Globus pallidus (tissue), 1 donor: Measurements from ENCODE around the gene EIF4E1B.
"Not testable (repeated sequence)": the region's sequence is repeated elsewhere in the genome, so short reads cannot be mapped to it uniquely, and the experiment has no call there.

Experiments used
- DNase-seq: peaks from one replicate; pipeline ENCODE4 v3.0.0-alpha.2; 2015; ENCODE audit warnings: low spot score

Gene EIF4E1B, protein sequence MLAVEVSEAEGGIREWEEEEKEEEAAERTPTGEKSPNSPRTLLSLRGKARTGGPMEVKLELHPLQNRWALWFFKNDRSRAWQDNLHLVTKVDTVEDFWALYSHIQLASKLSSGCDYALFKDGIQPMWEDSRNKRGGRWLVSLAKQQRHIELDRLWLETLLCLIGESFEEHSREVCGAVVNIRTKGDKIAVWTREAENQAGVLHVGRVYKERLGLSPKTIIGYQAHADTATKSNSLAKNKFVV

GRCh38 chr5:176629853-176630680 is at the start of gene EIF4E1B, which contains the start of gene SNCB:
TSS of gene EIF4E1B (plus strand) at chr5:176630675. CDS start at chr5:176642788, 12,113 bp downstream.
TSS of gene SNCB (minus strand) at chr5:176630534. CDS start at chr5:176629654, 880 bp downstream.
- DNase-seq = no peak

- DNase-seq = no peak
These were observed 49.1 kb upstream of the EIF4E1B start for GRCh38 chr5:176581361-176581760.

GRCh38 chr5:176583076-176583475 is 47.4 kb upstream of the EIF4E1B start:
- no peak for DNase-seq

GRCh38 chr5:176587398-176587797 is 43.1 kb upstream of the EIF4E1B start:
- DNase-seq = no peak

GRCh38 chr5:176588297-176588696 is 42.2 kb upstream of the EIF4E1B start:
- DNase-seq = no peak

DNA sequence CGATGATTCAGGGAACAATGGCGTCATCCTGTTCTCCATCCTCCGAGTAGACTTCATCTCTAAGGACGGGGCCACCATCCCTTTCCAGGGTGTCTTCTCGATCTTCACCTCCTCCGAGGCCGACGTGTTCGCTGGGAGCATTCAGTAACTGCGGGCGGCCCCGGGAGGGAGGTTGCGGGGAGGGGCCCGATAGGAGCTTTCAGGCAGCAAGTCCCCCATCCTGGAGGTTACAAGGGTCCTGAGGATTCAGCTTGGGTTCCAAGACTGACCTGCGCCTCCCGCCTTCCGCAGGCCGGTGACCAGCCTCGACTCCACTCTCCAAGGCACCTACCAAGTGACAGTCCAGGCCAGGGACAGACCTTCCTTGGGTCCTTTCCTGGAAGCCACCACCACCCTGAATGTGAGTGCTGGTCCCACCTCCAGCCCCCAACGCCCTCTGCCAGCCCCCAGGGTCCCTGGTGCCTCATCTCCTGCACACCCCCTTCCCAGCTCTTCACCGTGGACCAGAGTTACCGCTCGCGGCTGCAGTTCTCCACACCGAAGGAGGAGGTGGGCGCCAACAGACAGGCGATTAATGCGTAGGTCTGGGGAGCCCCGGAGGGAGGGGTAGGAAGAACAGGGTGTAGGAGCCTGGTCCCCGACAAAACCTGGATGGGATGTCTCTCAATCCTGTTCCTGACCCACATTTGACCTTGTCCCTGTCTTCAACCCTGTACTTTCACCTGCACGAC is 41.3 kb upstream of the EIF4E1B start:
- DNase-seq = no peak

DNA sequence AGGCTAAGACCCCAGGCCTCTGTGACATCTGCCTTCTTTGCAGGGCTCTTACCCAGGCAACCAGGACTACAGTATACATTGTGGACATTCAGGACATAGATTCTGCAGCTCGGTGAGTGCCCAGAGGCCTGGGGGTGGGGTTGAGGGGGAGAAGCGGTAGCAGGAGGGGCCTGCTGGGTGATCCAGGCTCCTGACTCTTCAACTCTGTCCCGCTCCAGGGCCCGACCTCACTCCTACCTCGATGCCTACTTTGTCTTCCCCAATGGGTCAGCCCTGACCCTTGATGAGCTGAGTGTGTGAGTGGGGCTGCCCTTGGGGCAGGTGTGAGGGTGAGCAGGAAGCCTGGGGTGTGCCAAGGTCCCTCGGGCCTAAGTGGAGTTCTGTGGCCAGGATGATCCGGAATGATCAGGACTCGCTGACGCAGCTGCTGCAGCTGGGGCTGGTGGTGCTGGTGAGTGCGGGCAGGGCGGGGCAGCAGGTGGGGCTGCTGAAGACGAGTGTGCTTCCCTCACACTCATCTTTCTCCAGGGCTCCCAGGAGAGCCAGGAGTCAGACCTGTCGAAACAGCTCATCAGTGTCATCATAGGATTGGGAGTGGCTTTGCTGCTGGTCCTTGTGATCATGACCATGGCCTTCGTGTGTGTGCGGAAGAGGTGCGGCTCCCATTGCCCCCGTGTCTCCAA is 40.3 kb upstream of the EIF4E1B start:
- no peak for DNase-seq

DNA sequence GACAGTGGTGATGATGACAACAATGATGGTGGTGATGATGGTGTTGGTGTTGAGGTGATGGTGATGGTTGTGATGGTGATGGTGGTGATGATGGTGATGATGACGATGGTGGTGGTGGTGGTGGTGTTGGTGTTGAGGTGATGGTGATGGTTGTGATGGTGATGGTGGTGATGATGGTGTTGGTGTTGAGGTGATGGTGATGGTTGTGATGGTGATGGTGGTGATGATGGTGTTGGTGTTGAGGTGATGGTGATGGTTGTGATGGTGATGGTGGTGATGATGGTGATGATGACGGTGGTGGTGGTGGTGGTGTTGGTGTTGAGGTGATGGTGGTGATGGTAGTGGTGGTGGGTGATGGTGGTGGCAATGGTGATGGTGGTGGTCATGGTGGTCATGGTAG is 38.8 kb upstream of the EIF4E1B start:
- not testable (repeated sequence) for DNase-seq

- DNase-seq = no peak
These were observed 37.9 kb upstream of the EIF4E1B start for GRCh38 chr5:176592573-176592972.

DNA sequence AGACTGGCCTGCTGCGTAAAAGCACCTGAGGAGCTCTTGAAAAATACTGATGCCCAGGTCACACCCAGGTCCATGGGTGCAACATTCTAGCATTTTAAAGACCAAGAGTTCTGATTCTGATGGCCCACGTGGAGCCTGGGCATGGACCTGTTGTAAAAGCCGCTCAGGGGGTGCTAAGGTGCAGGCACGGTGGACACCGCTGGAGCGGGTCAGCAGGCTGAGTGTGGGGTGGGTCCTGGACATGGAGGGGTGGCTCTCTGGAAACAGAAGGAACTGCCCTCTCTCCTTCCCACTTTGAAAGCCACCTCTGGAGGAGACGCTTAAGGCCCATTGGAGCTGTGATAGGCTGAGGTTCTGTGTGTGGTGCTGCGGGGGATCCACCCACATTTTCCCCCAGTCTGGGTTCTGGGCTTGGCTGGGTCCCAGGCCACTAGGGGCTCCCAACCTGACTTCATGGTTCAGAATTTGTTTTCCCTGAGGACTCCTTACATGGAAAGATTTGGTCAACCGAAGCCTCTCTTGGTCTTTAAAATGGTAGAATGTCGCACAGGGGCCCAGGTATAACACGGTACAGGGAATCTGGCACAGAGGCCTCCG is 37.1 kb upstream of the EIF4E1B start:
- no peak for DNase-seq

GRCh38 chr5:176594554-176594953 is 35.9 kb upstream of the EIF4E1B start:
- DNase-seq = no peak

GRCh38 chr5:176595386-176595943 is 35.0 kb upstream of the EIF4E1B start:
- no peak for DNase-seq

DNA sequence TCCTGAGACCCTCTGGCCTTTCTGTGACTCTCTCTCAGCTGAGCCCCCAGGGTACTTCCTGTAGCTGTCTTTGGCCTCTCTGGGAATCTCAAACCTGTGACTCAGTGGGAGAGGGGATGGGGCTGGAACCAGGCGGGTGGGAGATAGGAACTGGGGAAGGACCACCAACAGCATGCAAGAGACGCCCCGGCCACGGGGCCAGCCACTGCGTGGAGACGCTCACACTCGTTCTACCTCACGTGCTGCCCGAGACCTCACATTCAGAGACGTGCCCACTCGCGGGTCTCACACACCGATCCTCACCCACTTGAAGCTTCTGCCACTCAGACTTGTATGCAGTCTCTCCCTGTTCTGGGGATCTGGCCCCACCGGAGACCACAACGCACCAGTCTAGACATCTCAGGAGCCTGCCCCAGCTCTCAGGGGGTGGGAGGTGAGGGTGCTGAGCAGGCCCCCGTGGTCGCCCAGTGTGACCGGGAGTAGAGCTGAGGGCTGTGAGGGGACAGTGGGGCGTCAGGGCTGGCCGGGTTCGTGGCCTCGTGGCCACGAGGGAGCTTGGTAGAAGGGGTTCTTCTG is 34.3 kb upstream of the EIF4E1B start:
- no peak for DNase-seq

DNA sequence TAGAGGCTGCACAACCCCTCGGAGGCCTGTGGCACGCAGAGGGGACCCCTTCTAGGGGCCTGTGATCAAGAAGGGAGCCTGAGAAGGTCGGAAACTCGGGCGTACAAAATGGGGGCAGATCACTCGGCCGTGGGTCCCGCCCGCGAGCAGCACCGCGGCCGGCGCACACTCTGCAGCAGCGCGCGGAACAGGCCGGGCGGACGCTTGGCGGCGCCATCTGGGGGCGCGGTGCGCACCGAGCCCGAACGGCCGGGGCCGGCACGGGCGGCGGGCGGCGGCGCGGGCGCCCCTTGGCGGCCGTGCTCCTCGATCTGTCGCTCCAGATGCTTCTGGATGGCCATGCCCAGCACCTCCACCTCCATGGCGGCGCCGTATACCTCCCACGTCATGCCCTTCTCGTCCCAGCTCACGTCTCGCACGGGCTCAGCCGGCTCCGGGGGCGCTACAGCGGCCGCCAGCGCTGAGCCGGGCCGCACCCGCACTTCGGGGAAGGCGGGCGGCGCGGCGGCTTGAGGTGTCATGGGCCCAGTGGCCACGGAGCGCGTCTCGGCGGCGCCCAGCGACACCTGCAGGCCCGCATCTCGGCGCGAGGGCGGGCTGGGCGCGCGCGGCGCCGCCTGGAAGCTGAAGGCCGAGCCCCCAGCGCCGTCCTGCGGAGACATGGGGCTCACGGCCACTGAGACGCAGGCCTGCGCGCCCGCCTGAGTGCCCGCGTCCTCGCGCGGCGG is 33.6 kb upstream of the EIF4E1B start:
- DNase-seq = no peak

GRCh38 chr5:176597417-176598389 is 32.8 kb upstream of the EIF4E1B start:
- no peak for DNase-seq

- not testable (repeated sequence) for DNase-seq
These were observed 30.6 kb upstream of the EIF4E1B start for GRCh38 chr5:176599749-176600430.

- DNase-seq = no peak
These were observed 28.5 kb upstream of the EIF4E1B start for GRCh38 chr5:176601901-176602482.

- no peak for DNase-seq
These were observed 27.4 kb upstream of the EIF4E1B start for GRCh38 chr5:176603091-176603490.
